RPMI8226 (cell line): ENCODE results near the gene RNPC3.
"Not testable (repeated sequence)": the region's sequence is repeated elsewhere in the genome, so short reads cannot be mapped to it uniquely, and the experiment has no call there.

Experiments
- DNase-seq: peaks from one replicate; pipeline ENCODE4 v3.0.0-alpha.2; 2015

The RNPC3 gene

GRCh38 chr1:103525607-103526507 lies at the start of gene RNPC3:
Gene RNPC3 (plus strand): TSS chr1:103525699. CDS start chr1:103526071, 372 bp downstream.
- DNase-seq, result peak; percentile 80

DNA sequence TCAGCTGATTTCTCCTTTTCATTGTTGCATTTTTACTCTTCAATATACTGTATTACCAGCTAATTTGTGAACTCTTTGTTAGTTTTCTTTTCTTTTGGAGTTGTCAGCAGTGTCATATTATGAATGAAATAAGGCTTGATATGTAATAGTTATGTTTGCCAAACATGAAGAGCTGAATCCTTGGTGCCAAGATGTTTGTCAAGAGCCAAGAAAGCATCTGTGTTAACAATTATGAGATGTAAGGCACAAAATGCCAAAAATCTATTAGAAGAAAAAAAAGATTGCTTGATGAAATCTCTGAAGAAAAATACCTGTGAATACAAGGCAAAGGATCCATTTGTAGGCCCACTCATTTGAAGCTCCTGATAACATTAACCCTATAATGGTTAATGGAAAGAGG lies 48.4 kb upstream of the RNPC3 start:
- no peak for DNase-seq

DNA sequence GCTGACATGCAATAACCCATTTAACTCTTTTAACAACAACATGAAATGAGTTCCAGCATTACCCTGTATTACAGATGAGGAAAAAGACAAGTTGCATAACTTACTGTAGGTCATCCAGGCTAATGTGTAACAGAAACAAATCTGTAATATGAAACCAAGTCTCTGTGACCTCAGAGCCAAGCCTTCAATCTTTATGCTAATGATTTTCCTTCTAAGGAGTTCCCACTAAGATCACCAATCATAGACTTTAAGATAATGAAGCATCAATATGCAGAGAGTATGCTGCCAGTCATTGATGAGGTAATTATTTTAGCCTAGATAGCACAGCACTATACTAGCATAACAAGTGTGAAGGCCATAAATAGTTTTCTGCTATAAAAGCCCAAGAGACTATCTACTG lies 35.6 kb upstream of the RNPC3 start:
- no peak for DNase-seq

DNA sequence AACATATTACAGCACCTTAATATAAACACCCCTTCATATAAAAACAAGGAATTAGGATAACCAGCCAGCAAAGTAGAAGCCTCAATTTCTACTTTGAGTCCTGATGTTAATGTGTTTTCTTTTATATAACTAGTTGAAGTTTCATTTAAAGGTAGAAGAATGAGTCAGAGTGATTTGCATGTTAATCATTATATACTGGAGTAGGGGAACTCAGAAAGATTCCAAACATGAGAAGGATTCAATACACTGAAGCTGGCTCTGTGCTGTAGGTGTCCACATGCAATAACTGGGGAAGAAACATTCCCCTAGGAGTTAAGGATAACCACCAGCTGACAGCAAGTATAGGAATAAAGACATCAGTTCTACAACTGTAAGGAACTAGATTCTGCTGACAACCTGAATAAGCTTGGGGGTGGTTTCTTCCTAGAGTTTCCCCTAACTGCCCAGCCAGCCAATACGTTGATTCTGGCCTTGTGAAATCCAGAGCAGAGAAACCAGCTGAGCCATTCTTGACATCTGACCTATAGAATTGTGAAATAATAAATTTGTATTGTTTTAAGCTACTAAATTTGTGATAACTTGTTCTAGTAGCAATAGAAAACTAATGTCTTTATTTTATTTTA lies 33.4 kb upstream of the RNPC3 start:
- no peak for DNase-seq

GRCh38 chr1:103496014-103496635 lies 29.4 kb upstream of the RNPC3 start:
- DNase-seq, result no peak

- no peak for DNase-seq
Measured at GRCh38 chr1:103497404-103497803, 28.1 kb upstream of the RNPC3 start.

- DNase-seq, result no peak
Measured at GRCh38 chr1:103509250-103509649, 16.2 kb upstream of the RNPC3 start.

DNA sequence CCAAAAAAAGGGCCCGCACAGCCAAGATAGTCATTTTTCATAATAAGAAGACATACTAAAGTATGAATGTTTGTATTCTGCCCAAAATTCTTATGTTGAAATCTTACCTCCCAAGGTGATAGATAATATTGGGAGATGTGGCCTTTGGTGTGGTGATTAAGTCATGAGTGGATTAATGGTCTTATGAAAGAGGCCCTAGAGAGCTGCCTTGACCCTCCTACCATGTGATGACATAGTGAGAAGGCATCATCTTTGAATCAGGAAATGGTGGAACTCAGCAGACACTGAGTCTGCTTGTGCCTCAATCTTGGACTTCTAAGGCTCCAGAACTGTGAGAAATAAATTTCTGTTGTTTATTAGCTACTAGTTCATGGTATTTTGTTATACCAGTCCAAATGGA lies 11.8 kb upstream of the RNPC3 start:
- no peak for DNase-seq

DNA sequence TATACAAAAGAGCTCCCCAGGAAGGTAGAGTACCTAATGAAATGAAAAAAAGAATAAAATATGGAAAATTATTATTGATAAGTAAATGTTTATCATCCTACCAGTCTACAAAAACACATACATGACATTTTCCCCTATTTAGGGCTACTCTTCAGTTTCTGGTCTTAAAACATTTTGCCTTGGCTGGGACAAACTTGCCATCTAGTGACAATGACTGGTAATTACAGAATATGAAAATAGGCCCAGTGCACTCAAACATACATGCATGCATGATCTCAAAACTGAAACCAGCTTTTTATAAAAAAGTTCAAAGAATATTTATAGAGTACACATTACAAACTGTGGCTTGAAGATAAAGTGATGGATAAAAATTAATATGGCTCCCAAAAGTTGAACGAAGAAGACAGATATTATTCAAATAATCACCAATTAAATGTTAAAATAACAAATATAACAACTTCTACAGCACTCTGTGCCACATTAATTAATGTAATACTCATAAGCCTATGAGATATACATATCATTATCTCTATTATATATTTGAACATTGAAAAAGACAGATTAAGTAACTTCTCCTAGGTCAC lies 10.5 kb upstream of the RNPC3 start:
- peak; percentile 17 for DNase-seq

GRCh38 chr1:103516283-103516682 lies 9.2 kb upstream of the RNPC3 start:
- no peak for DNase-seq

GRCh38 chr1:103516693-103517092 lies 8.8 kb upstream of the RNPC3 start:
- no peak for DNase-seq

DNA sequence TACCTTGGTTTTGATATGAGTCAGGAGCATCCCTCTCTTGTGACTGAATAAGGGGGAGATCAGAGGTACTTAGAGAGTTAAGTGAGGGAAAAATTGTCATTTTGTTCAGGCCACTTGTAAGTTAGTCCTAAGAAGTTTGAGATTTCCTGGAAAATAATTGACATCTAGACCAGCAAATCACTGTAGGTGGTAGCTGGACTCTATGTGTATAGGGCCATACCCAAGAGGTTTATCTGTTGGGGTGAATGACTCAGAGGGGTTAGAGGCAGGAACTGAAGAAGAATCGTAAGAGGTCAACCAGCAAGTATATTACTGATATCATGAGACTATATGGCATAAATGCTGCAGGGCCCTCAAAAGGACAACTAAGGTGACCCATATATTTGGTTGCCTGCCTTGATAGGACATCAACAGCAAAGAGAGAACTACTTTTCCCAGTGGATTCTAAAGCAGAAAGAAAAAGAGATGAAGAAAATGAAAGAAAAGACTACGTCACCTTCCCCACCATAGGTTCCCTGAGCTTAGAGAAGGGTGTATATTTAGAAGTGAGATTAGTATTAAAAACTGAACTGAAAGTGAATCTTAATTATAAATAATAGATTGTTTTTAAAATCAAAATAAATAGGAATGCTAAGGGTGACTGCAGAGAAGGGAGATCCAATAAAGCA lies 8.0 kb upstream of the RNPC3 start:
- no peak for DNase-seq

GRCh38 chr1:103520822-103521221 lies 4.7 kb upstream of the RNPC3 start:
- DNase-seq, result no peak

DNA sequence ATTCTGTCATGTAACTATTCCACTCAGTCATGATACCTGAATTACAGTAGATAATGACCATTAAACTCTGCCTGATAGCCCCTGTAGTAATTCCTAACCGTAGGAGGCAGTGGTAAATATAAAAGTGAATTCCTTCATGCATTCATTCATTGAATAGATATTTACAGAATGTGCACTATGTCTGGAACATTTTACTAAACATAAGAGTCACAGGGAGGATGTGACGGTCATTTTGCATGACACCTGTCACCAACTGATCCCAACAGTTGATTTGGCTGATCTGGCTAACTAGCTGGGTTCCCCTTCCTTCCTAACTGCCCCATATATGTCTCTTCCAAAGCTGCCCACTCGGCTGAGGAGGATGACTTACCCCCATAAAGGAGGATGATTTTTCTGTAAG lies 2.2 kb upstream of the RNPC3 start:
- DNase-seq, result no peak

- DNase-seq, result peak; percentile 29
Measured at GRCh38 chr1:103525114-103525606, 339 bp upstream of the RNPC3 start.

DNA sequence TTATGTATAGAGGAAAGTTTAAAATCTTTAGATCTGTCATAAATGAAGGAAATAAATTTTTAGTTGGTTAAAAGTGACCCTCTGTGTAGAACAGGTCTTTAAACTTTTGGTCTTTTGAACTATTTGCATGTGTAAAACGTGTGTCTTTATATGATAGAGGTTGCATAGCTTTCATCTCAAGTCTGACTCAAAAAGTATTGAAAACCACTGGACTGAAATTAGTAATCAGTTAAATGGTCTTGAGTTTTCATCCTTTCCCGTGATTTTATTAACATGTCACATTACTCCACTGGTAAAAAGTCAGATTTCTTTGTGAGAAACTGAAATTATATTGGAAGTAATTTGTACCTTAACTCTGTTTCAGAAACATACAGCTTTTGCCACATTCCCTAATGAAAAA lies 1.8 kb downstream of the RNPC3 start:
- no peak for DNase-seq

GRCh38 chr1:103529746-103530145 lies 4.2 kb downstream of the RNPC3 start:
- no peak for DNase-seq

DNA sequence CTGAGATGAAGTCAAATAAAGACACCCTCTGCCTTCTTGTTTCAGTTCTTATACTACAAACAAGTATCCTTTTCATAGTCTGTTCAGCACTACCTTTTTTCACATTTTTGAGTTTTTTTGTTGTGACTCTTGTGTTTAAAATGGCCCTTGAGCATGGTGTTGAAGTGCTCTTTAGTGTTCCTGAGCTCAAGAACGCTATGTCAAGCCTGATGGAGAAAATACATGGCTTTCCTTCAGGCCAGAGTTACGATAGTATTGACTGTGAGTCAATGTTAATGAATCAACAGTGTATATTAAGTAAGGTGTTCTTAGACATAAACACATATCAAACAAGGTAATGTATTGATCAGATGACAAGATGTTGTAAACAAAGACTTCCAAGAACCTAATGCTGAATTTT lies 12.7 kb downstream of the RNPC3 start:
- no peak for DNase-seq

- DNase-seq, result no peak
Measured at GRCh38 chr1:103541431-103541830, 15.9 kb downstream of the RNPC3 start.

- DNase-seq, result no peak
Measured at GRCh38 chr1:103546496-103546895, 21.0 kb downstream of the RNPC3 start.

DNA sequence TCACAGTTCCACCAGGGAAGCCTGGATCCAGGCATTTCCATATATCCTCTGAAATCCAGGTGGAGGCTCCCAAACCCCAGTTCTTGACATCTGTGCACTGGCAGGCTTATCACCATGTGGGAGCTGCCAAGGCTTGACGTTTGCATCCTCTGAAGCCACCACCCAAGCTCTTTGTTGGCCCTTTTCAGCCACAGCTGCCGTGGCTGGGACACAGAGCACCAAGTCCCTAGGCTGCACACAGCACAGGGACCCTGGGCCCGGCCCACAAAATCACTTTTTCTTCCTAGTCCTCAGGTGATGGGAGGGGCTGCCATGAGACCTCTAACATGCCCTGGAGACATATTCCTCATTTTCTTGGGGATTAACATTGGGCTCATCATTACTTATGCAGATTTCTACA lies 22.3 kb downstream of the RNPC3 start:
- no peak for DNase-seq

GRCh38 chr1:103560427-103560826 lies 34.9 kb downstream of the RNPC3 start:
- DNase-seq, result no peak

DNA sequence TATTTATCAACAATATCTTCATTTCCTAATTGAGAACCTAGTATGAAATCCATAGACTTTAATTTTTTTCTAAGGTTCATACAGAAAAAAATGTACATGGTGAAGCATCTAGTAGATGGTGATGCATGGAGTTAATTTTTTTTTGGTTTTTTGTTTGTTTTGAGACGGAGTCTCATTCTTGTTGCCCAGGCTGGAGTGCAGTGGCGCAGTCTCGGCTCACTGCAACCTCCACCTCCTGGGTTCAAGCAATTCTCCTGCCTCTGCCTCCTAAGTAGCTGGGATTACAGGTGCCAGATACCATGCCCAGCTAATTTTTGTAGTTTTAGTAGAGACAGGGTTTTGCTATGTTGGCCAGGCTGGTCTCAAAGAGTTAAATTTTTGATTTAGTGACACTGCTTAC lies 35.6 kb downstream of the RNPC3 start:
- not testable (repeated sequence) for DNase-seq
